Endothelial cell (in vitro differentiated cells): ENCODE data around the gene AXIN1. TPM values are rescaled to one million over a fixed set of nuclear protein-coding genes. Genes with fewer than 3 reads are reported as not detected.
A peak's percentile ranks its signal among the peaks of the same experiment; 100 is the strongest.

ENCODE experiments used
- DNase-seq: peaks from one replicate; pipeline ENCODE4 v3.0.0; 2021; ENCODE audit warnings: low spot score
- H3K27ac Mint-ChIP-seq: one replicate; pipeline ENCODE4 v1.8.0; 2021; ENCODE audit warnings: mixed read lengths, inconsistent platforms; ENCODE audit not compliant: unreplicated experiment
- H3K27me3 Mint-ChIP-seq: one replicate; pipeline ENCODE4 v1.8.0; 2021; ENCODE audit warnings: mild to moderate bottlenecking, moderate library complexity, mixed read lengths, inconsistent platforms; ENCODE audit not compliant: unreplicated experiment
- H3K36me3 Mint-ChIP-seq: one replicate; pipeline ENCODE4 v1.8.0; 2021; ENCODE audit warnings: mild to moderate bottlenecking, low read depth, mixed read lengths, inconsistent platforms; ENCODE audit not compliant: unreplicated experiment
- H3K4me1 Mint-ChIP-seq: one replicate; pipeline ENCODE4 v1.8.0; 2021; ENCODE audit warnings: mild to moderate bottlenecking, mixed read lengths, inconsistent platforms; ENCODE audit not compliant: unreplicated experiment
- H3K4me3 Mint-ChIP-seq: one replicate; pipeline ENCODE4 v1.8.0; 2021; ENCODE audit warnings: mild to moderate bottlenecking, mixed read lengths, inconsistent platforms; ENCODE audit not compliant: unreplicated experiment
- H3K9me3 Mint-ChIP-seq: one replicate; pipeline ENCODE4 v1.8.0; 2021; ENCODE audit warnings: mixed read lengths, inconsistent platforms; ENCODE audit not compliant: unreplicated experiment
- total RNA-seq: library from RNA; stranded (reverse); fragmentation: NEBNext Ultra II Directional; extraction: Animal tissue kit (Norgen Biotek cat#: 25700); gene quantifications from one replicate; pipeline ENCODE4 v1.2.1, GENCODE V29; 2021; ENCODE audit not compliant: unreplicated experiment
- TF ChIP-seq, protein P1 (sequence below): fragments of 200-600 bp; sonication (generic); IDR thresholded peaks from one replicate; pipeline ENCODE4 v1.5.0; 2021; ENCODE audit warnings: antibody characterized with exemption; ENCODE audit not compliant: unreplicated experiment

Gene AXIN1
- total RNA-seq, 1 donor from 2014 or later: 17.5 TPM

DNA sequence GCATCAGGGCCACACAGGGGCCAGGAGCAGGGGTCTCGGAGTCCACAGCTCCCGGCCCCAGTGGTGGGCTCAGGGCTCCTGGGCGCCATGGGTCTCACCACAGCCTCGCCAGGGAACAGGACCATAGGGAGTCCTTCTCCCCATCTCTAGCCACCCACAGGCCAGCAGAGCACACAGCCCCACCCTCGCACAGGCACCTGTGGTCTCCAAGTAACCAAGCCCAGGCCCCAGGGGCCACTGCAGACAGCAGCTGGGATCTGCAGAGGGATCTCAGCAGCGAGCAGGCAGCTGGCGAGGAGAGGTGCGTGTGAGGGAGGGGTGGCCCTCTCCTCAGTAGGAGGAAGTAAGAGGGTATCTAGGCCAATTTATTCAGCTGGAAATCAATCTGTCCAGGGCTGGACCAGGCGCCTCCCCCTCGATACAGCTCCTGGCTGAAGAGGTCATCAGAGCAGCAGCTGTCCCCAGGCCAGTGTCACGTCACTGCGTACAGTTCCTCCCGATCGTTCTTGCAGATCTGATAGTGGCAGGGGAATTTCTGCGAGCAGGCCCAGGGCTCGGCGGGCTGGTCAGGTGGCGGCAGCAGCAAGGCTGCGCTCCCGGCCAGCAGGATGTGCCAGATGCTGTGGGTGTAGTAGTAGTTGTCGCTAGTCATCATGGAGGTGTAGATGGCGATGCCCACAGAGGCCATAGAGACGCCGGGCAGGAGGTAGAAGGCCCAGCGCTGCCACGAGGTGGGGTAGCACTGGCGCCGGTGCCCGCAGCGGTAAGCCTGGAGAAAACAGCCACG lies 19.2 kb upstream of the AXIN1 start:
- H3K4me1 Mint-ChIP-seq: peaks cover 2% of the 10 kb centered on the region
- DNase-seq: no peak
- no peaks in the 10 kb centered on the region for H3K9me3 Mint-ChIP-seq
- H3K4me3 Mint-ChIP-seq: no peak overlapping the region
- no peak overlapping the region for H3K27ac Mint-ChIP-seq
- H3K27me3 Mint-ChIP-seq: peaks cover 10% of the 10 kb centered on the region
- TF ChIP-seq, protein P1, sequence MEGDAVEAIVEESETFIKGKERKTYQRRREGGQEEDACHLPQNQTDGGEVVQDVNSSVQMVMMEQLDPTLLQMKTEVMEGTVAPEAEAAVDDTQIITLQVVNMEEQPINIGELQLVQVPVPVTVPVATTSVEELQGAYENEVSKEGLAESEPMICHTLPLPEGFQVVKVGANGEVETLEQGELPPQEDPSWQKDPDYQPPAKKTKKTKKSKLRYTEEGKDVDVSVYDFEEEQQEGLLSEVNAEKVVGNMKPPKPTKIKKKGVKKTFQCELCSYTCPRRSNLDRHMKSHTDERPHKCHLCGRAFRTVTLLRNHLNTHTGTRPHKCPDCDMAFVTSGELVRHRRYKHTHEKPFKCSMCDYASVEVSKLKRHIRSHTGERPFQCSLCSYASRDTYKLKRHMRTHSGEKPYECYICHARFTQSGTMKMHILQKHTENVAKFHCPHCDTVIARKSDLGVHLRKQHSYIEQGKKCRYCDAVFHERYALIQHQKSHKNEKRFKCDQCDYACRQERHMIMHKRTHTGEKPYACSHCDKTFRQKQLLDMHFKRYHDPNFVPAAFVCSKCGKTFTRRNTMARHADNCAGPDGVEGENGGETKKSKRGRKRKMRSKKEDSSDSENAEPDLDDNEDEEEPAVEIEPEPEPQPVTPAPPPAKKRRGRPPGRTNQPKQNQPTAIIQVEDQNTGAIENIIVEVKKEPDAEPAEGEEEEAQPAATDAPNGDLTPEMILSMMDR: no peak
- peaks cover 16% of the 10 kb centered on the region for H3K36me3 Mint-ChIP-seq

DNA sequence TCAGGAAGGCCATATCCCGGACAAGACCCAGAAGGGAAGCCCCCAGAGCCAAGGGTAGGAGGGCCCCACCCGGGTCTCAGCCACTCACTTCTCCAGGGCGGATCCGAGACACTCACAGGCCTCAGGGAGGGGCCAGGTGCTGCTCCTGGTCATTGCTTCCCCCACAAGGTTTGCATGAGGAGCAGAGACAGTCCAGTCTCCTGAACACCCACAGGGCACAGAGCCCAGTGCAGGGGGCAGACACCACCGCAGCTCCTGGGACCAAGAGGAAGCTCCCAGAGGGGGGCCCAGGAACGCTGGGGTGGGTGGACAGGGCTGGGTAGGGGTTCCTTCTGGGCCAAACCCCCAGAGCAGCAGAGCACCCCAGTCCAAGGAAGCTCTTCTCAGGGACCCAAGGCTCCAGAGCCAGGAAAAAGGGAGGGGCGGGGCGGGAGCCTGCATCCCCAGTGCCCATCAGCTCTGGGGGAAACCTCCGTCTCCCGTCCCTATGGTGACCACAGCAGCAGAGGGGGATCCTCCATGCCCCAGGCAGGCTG lies 18.5 kb upstream of the AXIN1 start:
- DNase-seq: no peak
- H3K36me3 Mint-ChIP-seq: peaks cover 16% of the 10 kb centered on the region

DNA sequence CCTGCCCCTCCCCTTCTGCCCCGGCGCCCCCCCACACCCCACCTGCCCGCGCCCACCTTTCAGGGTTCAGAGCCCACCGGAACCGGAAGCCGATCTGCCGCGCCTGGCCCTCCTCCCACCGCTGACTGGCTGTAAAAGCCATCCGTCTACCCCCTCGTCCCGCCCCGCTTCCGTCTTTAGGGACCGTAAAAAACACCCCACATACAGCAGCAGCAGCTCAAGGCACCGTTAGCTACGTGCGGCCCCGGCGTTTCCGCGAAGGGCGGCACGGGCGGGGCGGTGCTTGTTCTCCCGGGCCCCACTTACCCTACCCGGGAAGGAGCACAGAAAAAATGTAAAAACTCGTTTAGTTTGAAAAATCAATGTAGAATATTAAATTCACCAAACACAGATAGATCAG lies 17.9 kb upstream of the AXIN1 start, which contains the start of gene MRPL28:
TSS of gene MRPL28 (minus strand) at position 96 of the 400 bp plus-strand sequence. CDS start 320 bp downstream, outside the sequence.
- DNase-seq: peak; percentile 90
- no peaks in the 10 kb centered on the region for H3K9me3 Mint-ChIP-seq
- H3K27me3 Mint-ChIP-seq: peaks cover 10% of the 10 kb centered on the region
- peaks cover 2% of the 10 kb centered on the region for H3K4me1 Mint-ChIP-seq
- H3K27ac Mint-ChIP-seq: peak within 1 kb of the TSS; percentile 76
- TF ChIP-seq, protein P1: no peak
- peak within 1 kb of the TSS; percentile 93 for H3K4me3 Mint-ChIP-seq
- H3K36me3 Mint-ChIP-seq: peaks cover 16% of the 10 kb centered on the region

More for the DNA sequence above, 18.5 kb upstream of the AXIN1 start:
- Mint-ChIP-seq H3K9me3 (no peaks in the 10 kb centered on the region), H3K27ac (peak overlapping the region; percentile 76), H3K4me1 (peaks cover 2% of the 10 kb centered on the region), H3K4me3 (peak overlapping the region; percentile 93), H3K27me3 (peaks cover 10% of the 10 kb centered on the region)
- TF ChIP-seq, protein P1: no peak

DNA sequence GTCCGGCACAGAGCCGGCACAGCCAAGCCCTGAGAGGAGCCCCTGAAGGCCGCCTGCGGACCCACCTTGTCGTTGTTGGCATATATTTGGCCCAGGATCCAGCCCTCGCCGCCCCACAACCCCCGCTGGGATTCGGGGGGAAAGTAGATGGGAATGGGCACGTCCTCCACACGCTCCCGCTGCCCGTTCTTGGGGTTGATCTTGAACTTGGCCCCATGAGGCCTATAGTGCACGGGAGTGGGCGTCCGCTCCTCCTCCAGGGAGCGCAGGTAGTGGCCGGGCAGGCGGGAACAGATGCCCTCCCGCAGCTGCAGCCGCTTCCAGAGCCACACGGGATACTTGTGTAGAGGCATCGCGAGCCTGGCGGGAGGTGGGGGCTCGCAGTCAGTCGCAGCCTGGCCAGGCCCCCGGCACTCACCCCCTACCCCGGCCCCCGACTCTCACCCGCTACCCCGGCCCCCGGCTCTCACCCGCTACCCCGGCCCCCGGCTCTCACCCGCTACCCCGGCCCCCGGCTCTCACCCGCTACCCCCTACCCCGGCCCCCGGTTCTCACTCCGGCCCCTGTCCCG lies 17.4 kb upstream of the AXIN1 start:
- Mint-ChIP-seq H3K36me3 (peaks cover 16% of the 10 kb centered on the region), H3K27ac (no peak overlapping the region), H3K27me3 (peaks cover 10% of the 10 kb centered on the region), H3K4me1 (peaks cover 2% of the 10 kb centered on the region), H3K9me3 (no peaks in the 10 kb centered on the region), H3K4me3 (peak overlapping the region; percentile 93)
- TF ChIP-seq, protein P1: no peak
- DNase-seq: peak; percentile 50
